Raji (cell line): ENCODE results near the gene LEFTY1.

Experiments used
- POLR2A ChIP-seq: IDR thresholded peaks from 2 replicates; pipeline ENCODE4 v1.6.1; 2011; ENCODE audit warnings: low read depth, low read length, control low read depth; ENCODE audit not compliant: insufficient read depth

The LEFTY1 gene

DNA sequence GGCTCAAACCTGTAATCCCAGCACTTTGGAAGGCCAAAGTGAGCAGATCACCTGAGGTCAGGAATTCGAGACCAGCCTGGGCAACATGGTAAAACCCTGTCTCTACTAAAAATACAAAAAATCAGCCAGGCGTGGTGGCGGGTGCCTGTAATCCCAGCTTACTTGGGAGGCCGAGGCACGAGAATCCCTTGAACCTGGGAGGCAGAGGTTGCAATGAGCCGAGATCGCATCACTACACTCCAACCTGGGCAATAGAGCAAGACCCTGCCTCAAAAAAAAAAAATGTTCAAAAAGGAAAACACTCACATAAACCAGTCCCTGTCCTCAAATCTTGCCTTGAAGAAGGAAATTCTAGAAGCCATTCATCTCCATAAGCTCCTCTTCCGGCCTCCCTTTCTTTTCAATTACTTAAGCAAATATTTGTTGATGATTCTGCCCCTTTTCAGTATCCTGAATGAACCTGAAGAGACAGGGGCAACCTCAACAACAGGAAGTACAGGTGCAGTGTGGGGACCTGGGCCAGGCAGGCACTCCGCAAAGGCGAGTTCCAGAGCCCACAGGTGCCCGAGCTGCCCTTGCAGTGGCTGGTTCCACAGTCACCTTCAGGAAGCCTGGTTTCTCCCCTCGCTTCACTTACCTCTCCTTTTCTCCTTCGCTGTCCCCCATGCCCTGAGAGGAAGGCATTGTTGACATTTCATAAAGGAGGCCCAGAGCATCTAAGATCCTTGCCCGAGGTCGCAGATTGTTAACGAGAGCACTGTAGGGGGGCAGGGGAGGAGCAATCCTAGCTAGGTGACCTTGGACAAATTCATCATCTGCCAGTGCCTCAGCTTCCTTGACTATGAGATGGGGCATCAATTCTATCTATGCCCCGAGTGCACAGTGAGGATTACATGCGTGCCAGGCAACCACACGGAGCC, 8.9 kb upstream of the LEFTY1 start:
- TF ChIP-seq POLR2A, result no peak

DNA sequence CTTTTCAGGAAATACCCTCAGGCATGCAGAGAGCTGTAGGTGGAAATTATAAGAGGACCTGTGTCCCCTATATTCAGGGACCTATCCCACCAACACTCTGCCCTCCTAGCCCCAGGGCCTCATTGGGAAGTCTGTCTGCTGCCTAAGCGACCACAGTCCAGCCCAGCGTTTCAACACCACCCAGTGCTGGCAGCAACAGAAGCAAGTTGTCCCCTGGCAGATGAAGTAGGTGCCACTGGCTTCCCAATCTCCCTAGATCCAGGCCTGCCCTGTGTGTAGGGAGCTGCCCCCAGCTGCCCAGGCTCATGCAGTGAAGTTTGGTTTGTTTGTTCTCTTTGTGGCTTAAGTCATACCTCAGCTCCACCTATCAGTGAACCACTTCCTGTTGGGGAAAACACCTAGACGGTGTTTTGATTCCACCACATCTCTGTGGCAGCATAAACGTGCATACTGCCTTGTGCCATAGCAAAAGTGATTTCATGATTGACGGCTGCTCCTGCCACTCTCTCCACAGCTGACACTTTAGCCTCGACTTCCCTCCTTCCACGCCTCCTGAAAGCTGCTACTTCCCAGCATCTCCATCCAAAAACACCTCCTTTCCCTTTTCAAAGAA, 8.1 kb upstream of the LEFTY1 start:
- peak; percentile 53 for TF ChIP-seq POLR2A

DNA sequence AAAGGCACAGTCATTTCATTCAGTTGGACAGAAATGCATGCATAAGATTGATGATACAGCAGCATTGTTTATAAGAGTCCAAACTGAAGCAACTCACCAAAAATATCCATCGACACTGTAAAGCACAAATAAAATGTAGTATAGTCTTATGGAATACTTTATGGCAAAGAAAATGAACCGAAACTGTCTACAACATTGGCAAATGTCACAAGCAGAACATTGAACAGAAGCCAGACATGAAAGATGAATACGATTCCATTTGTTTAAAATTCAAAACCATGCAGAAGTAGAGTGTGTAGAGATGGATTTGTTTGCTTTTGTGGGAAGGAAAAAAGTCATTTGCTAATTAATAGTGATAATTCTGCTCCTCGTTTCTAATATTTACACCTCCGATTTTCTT, 7.5 kb upstream of the LEFTY1 start:
- no peak for TF ChIP-seq POLR2A

DNA sequence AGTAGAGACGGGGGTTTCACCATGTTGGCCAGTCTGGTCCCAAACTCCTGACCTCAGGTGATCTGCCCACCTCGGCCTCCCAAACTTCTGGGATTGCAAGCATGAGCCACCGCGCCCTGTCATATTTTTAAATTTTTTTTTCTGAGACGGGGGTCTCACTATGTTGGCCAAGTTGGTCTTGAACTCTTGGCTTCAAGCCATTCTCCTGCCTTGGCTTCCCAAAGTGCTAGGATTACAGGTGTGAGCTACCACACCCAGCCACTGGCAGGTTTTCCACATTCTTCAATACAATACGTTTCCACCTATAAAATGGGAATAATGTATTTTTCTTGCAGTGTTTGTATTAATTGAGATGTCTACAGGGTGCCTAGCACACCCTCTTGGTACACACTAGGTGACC, 3.4 kb upstream of the LEFTY1 start:
- no peak for TF ChIP-seq POLR2A

DNA sequence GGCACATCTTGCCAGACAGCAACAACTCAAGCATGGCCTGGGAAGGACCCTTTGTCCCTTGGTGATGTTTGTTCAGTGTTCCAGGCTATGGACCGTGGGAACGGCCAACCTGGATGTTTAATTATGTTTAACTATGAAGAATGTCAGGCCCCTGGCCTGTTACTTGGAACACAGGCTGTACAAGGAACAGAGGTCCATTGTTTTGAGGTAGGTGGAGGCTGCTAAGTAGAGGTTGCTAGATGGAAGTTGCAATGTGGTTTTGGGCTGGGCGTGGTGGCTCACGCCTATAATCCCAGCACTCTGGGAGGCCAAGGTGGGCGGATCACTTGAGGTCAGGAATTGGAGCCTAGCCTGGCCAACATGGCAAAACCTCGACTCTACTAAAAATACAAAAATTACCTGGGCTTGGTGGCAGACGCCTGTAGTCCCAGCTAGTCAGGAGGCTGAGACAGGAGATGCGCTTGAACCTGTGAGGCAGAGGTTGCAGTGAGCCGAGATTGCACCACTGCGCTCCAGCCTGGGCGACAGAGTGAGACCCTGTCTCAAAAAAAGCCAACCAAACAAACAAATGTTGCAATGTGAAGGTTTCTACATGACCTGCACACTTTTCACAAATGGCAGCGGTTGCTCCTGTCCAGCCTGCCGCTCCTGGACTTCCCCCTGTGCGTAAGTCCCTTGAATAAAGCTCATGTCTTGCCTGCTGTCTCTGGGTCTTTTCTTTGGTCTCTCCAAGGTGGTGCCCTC, 2.5 kb upstream of the LEFTY1 start:
- no peak for TF ChIP-seq POLR2A

DNA sequence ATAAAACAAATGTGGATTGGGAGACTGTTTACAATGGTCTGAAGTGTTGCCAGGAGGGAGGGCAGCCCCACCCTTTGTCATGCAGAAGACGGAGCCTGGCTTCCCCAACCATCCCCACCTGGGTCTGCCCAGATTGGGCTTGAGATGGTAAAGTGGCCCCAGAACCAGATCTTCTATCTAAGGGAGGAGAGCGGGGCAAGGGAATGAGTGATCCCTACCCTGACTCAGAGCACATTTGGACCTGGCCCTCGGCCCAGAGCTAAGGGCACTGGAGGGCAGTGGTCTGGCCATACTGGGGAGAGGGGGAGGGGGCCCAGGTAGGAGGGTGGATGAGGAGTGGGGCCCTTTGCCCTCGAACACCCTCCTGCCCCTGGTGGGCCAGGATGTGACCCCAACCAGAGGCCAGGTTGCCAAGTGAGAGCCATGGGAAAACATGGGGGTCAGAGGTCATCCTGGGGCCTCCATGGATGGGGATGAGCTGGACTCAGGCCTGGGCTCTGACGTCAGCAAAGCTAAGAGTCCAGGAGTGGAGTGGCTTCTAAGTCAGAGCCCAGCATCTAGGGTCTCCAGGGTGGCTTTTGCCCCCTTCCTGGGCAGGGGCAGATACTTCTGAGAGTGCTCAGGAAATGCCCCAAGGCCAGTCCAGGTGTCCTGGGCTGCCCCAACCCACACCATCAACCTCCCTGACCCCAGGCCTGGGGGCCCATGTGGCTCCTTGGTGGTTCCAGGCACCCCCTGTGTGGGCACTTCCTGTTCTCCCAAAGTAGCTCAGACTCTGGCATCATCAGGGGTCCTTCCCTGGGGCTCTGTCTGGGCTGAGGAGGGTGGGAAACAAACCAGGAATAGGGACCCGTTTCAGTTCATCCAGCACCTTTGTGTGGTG, 1.6 kb upstream of the LEFTY1 start:
- TF ChIP-seq POLR2A, result no peak

DNA sequence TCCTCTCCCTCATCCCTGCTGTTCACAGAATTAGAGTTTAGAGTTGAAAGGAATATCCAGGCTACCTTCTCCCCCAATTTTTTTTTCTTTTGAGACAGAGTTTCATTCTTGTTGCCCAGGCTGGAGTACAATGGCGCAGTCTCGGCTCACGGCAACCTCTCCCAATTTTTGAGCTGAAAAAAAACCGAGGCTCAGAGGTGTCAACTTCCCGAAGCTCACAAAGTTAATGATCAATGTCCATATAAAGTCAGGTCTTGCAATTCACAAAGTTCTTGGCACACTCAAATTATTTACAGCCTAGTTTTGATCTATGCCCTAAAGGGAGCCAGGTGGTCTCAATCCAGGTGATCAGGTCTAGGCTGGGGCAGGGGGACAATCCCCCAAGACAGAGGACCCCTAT, 797 bp upstream of the LEFTY1 start:
- TF ChIP-seq POLR2A, result no peak

DNA sequence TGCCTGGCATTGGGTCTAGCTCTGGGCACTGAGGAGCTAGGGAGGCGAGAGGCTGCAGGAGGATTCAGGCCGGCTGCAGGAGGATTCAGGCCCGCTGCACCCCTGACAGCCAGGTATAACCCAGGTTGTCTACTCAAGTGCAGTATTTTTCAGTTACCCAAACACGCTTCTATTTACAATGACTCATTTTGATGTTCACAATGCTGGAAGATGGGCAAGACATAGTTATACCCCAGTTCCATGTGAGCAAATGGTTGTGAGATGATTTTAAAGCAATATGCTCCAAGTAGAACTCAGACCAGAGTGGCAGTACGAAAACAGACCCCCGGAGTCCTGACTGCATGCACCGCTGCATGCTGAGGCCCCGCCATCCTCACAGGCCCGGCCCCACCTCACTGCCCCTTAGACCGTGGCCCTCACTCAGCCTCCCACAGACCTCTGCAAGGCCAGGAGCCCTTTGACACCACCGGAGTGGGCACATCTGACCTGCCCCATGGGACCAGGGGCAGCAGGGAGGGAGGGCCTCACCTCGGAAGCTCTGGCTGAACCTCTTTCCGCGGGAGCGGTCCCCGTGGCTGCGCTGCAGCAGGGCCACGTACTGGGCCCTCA, 553 bp downstream of the LEFTY1 start:
- no peak for TF ChIP-seq POLR2A

DNA sequence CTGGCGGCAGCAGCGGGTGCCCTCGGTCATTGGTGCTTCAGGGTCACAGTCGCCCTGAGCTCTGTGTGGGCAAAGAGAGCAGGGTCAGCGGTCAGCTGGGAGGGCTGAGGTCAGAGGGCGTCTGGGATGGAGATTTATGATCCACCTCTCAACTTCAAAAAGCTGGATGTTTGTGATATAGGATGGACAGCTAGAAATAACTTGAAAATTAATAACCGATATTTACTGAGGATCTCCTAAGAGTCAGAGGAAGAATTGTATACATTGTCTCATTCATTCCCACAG, 2.0 kb downstream of the LEFTY1 start:
- TF ChIP-seq POLR2A, result no peak

DNA sequence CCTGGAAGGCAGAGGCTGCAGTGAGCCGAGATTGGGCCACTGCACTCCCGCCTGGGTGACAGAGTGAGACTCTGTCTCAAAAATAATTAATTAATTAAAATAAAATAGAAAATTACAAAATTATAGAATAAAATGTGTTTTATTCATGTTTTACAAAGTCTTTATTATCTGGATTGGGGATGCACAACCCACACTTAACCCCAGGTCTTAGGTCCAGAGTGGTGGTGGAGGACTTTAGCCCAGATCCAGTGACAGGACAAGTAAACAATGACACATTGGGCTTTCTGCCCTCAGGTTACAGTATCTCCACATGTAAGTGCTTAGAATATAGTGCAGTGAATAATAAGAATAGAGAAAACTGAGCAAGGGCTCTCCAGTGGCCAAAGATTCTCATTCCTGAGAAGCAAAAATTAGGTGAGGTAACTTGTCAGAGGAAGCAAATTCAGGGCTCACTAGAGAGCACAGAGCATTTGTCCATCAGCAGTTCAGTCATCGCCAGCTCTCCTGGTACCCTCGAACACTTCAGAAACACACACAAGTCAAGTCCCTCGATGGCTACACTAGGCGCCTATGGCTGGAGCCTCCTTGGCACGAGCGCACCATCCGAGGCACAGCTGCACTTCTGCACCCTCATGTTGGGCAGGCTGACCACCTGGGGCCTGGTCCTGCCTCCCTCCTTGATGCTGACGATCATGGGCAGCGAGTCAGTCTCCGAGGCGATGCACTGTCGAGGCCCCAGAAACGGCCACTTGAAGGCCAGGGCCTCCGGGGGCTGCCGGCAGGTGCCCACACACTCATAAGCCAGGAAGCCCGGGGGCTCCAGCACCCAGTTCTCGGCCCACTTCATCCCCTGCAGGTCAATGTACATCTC, 2.6 kb downstream of the LEFTY1 start:
- TF ChIP-seq POLR2A, result no peak

DNA sequence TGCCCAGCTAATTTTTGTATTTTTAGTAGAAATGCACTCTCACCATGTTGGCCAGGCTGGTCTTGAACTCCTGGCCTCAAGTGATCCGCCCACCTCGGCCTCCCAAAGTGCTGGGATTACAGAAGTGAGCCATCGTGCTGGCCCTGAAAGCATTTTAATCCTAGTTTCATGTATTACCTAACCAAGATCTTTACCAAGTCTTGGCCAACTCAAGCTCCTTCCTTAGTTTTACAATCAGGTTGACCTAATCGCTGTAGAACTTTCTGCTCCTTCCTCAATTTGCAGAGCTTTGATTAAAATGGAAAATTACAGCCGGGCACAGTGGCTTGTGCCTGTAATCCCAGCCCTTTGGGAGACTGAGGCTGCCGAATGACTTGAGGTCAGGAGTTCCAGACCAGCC, 3.6 kb downstream of the LEFTY1 start:
- TF ChIP-seq POLR2A, result no peak

DNA sequence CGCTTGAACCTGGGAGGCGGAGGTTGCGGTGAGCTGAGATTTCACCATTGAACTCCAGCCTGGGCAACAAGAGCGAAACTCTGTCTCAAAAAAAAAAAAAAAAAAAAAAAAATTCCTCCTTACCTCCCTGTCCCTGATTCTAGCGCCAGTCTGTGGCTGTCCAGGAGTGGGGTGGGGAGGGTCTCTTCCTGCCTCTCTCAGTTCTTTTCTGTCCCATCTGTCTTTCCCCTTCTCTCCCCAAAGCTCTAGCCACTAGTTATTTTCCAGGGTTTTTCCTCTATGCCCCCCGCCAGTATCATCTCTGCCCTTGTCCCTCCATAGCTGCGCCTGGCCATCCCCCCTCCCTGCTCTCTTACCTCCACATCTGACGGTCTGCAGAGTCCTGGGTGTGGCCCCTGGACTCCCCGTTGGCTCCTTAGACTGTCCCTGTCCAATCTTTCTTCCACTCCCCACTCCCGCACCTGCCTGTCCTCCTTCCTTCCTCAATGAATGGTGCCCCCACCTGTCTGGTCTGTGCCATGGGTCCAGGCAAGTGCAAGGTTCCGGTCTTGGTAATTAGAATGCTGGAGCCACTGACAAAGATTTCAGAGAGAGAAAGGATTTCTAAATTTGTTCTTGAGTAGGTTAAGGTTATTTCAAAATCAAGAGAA, 5.2 kb downstream of the LEFTY1 start:
- TF ChIP-seq POLR2A, result no peak

DNA sequence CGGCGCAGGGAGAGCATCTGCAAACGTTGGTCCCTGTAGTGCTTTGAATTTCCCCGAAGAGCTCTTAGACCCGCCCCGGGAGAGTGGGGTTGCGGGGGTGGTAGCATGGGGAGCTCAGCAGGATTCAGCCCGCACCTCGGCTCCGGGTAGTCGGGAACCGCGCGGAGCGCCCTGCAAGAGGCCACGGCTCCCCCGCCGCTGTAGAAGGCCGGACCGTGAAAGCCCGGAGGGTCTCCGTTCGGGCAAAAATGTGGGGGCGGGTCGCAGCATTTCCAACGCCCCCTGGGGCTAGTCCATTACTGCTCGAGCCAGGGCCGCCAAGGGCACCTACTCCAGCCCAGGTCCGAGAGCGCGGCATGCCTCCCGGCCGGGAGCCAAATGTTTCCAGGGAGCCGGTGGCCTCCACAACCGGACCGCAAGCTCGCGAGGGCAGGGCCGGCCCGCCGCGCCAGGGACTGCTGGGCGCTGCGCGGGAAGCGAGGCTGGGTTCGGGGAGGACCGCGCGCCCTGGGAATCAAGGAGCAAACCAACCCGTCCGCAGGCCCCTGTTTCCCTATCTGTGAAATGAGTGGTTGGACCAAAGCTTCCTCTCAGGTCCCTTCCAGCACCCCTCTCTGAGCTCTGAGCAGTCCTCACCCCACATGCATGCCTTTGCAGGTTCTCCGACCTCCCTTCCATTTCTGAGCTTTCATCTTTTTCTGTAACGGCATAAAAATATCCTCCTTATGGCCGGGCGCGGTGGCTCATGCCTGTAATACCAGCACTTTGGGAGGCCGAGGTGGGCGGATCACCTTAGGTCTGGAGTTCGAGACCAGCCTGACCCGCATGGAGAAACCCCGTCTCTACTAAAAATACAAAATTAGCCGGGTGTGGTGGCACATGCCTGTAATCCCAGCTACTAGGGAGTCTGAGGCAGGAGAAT, 6.0 kb downstream of the LEFTY1 start:
- no peak for TF ChIP-seq POLR2A
